WTC11 (cell line): ENCODE measurements around the gene USP2. TPM values are rescaled to one million over a fixed set of nuclear protein-coding genes. Genes with fewer than 3 reads are reported as not detected.

Experiments
- ATAC-seq: fragments of 200-7000 bp; cut with Tn5 transposase; 2 replicates; pipeline ENCODE4 v1.10.0; 2021; ENCODE audit warnings: mild to moderate bottlenecking, moderate library complexity
- CTCF ChIA-PET: fragments of 300-600 bp; sonication (Branson Sonifier 250); formaldehyde crosslinking; loops from one replicate; lab custom pipeline; 2021; ENCODE audit warnings: antibody characterized with exemption; lab: Charles Lee
- POLR2A ChIA-PET: fragments of 350-600 bp; sonication (Branson Sonifier 250); formaldehyde crosslinking; loops from one replicate; lab custom pipeline; 2021; ENCODE audit warnings: antibody characterized with exemption; lab: Charles Lee
- DNase-seq: peaks from one replicate; pipeline ENCODE4 v3.0.0; 2021; ENCODE audit warnings: low spot score
- H3K27ac Mint-ChIP-seq: 2 replicates; pipeline ENCODE4 v1.8.0; 2021; ENCODE audit warnings: mixed read lengths
- H3K27me3 Mint-ChIP-seq: 2 replicates; pipeline ENCODE4 v1.8.0; 2021; ENCODE audit warnings: low read depth, mild to moderate bottlenecking, moderate library complexity, mixed read lengths
- H3K36me3 Mint-ChIP-seq: 2 replicates; pipeline ENCODE4 v1.8.0; 2021; ENCODE audit warnings: mixed read lengths
- H3K4me1 Mint-ChIP-seq: 2 replicates; pipeline ENCODE4 v1.8.0; 2022; ENCODE audit warnings: mixed read lengths
- H3K4me3 Mint-ChIP-seq: 2 replicates; pipeline ENCODE4 v1.8.0; 2021; ENCODE audit warnings: mild to moderate bottlenecking, moderate library complexity, mixed read lengths
- H3K9me3 Mint-ChIP-seq: 2 replicates; pipeline ENCODE4 v1.8.0; 2021; ENCODE audit warnings: mixed read lengths
- ATF1 ChIP-seq: sonication (generic); formaldehyde crosslinking; IDR thresholded peaks from 2 replicates; pipeline ENCODE4 v1.8.1; 2023; ENCODE audit warnings: mild to moderate bottlenecking, moderate library complexity, missing genetic modification reagents
- ELF4 ChIP-seq: sonication (generic); formaldehyde crosslinking; IDR thresholded peaks from 2 replicates; pipeline ENCODE4 v1.8.1; 2022; ENCODE audit warnings: low read depth, mild to moderate bottlenecking, moderate library complexity, missing genetic modification reagents
- ETV6 ChIP-seq: sonication (generic); formaldehyde crosslinking; IDR thresholded peaks from 2 replicates; pipeline ENCODE4 v1.8.1; 2022; ENCODE audit warnings: mild to moderate bottlenecking, missing genetic modification reagents
- NFE2L1 ChIP-seq: sonication (generic); formaldehyde crosslinking; IDR thresholded peaks from 2 replicates; pipeline ENCODE4 v1.8.1; 2023; ENCODE audit warnings: missing genetic modification reagents
- NR3C1 ChIP-seq: sonication (generic); formaldehyde crosslinking; conservative IDR thresholded peaks from 2 replicates; pipeline ENCODE4 v1.8.1; 2023; ENCODE audit warnings: low read depth, mild to moderate bottlenecking, missing genetic modification reagents
- RELA ChIP-seq: sonication (generic); formaldehyde crosslinking; IDR thresholded peaks from 2 replicates; pipeline ENCODE4 v1.8.1; 2022; ENCODE audit warnings: missing genetic modification reagents, mild to moderate bottlenecking, borderline replicate concordance
- ZNF138 ChIP-seq: sonication (generic); formaldehyde crosslinking; conservative IDR thresholded peaks from 2 replicates; pipeline ENCODE4 v1.8.1; 2022; ENCODE audit warnings: mild to moderate bottlenecking, moderate library complexity, missing genetic modification reagents
- ZNF317 ChIP-seq: sonication (generic); formaldehyde crosslinking; IDR thresholded peaks from 2 replicates; pipeline ENCODE4 v1.8.1; 2023; ENCODE audit warnings: low read depth, mild to moderate bottlenecking, moderate library complexity, missing genetic modification reagents, borderline replicate concordance
- total RNA-seq: library from RNA; stranded (reverse); gene quantifications from 3 replicates; pipeline ENCODE4 v1.2.3, GENCODE V29; 2021
- TF ChIP-seq, protein P1 (sequence below): sonication (generic); formaldehyde crosslinking; conservative IDR thresholded peaks from 2 replicates; pipeline ENCODE4 v1.8.1; 2023; ENCODE audit warnings: mild to moderate bottlenecking, low read depth, missing genetic modification reagents, moderate library complexity
- TF ChIP-seq, protein P2 (sequence below): fragments of 200-600 bp; IDR thresholded peaks from 2 replicates; pipeline ENCODE4 v1.8.0; 2022; ENCODE audit warnings: antibody characterized with exemption
- TF ChIP-seq, protein P3 (sequence below): sonication (generic); formaldehyde crosslinking; IDR thresholded peaks from 2 replicates; pipeline ENCODE4 v1.8.1; 2022; ENCODE audit warnings: missing genetic modification reagents, borderline replicate concordance
- TF ChIP-seq, protein P4 (sequence below): fragments of 250-450 bp; sonication (Bioruptor Pico); IDR thresholded peaks from 2 replicates; pipeline ENCODE4 v1.8.0; 2021; ENCODE audit warnings: mild to moderate bottlenecking
- TF ChIP-seq, protein P5 (sequence below): sonication (generic); formaldehyde crosslinking; IDR thresholded peaks from 2 replicates; pipeline ENCODE4 v1.8.0; 2023; ENCODE audit warnings: mild to moderate bottlenecking, missing genetic modification reagents
- TF ChIP-seq, protein P6 (sequence below): fragments of 250-450 bp; sonication (Bioruptor Pico); IDR thresholded peaks from 2 replicates; pipeline ENCODE4 v1.9.0; 2021; ENCODE audit warnings: mild to moderate bottlenecking, borderline replicate concordance
- TF ChIP-seq, protein P7 (sequence below): sonication (generic); formaldehyde crosslinking; IDR thresholded peaks from 2 replicates; pipeline ENCODE4 v1.8.1; 2022; ENCODE audit warnings: low read depth, missing genetic modification reagents, borderline replicate concordance
- TF ChIP-seq, protein P8 (sequence below): sonication (generic); formaldehyde crosslinking; IDR thresholded peaks from 2 replicates; pipeline ENCODE4 v1.8.1; 2022; ENCODE audit warnings: mild to moderate bottlenecking, missing genetic modification reagents, moderate library complexity, borderline replicate concordance

USP2 gene
- total RNA-seq, 1 experiment from 2014 or later = 8.0 TPM

DNA sequence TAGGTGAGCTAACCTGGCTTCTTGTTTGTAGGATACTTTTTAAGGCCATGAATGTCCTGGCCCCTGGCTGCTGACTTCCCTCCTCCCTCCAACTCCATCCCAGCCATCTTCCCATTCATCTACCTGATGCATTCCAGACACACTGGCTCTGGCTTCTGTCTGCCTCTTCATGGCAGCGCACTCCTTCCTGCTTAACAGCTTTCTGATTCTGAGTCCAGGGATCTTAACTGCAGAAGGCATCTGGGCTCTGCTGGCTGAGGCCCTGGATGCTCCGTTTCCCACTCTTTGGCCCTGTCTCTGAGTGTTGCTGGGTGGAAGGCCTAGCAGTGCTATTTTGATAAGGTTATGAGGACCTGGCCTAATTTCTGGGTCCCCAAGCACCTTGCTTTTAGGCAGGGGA, 43.3 kb upstream of the USP2 start (continued):
- TF ChIP-seq, protein P1, sequence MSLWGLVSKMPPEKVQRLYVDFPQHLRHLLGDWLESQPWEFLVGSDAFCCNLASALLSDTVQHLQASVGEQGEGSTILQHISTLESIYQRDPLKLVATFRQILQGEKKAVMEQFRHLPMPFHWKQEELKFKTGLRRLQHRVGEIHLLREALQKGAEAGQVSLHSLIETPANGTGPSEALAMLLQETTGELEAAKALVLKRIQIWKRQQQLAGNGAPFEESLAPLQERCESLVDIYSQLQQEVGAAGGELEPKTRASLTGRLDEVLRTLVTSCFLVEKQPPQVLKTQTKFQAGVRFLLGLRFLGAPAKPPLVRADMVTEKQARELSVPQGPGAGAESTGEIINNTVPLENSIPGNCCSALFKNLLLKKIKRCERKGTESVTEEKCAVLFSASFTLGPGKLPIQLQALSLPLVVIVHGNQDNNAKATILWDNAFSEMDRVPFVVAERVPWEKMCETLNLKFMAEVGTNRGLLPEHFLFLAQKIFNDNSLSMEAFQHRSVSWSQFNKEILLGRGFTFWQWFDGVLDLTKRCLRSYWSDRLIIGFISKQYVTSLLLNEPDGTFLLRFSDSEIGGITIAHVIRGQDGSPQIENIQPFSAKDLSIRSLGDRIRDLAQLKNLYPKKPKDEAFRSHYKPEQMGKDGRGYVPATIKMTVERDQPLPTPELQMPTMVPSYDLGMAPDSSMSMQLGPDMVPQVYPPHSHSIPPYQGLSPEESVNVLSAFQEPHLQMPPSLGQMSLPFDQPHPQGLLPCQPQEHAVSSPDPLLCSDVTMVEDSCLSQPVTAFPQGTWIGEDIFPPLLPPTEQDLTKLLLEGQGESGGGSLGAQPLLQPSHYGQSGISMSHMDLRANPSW (CRISPR knock-in tag) = no peak
- TF ChIP-seq ELF4 (CRISPR knock-in tag) = no peak
- no peak for TF ChIP-seq ATF1 (CRISPR knock-in tag)
- no peak for TF ChIP-seq RELA (CRISPR knock-in tag)
- no peak for TF ChIP-seq ZNF317 (CRISPR knock-in tag)
- TF ChIP-seq ZNF138 (CRISPR knock-in tag) = no peak
- no peak for TF ChIP-seq ETV6

DNA sequence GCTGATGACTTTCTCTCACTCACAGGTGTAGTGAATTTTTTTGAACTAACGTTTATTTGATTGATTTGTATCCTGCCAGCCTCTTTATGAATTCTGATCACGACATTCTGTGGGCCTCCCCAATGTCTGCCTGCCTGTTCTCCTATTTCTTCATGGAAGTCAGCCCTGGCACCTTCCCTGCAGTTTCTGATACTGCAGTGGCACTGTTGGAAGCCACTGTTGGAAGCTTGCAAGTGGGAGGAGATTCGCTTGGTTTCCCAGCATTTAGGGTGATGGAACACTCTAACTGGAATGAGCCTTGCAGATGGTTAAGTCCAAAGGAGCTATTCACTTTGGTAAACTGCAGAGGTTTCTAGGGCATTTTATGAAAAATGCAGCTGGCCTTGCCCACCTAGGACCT, 42.8 kb upstream of the USP2 start:
- H3K4me1 Mint-ChIP-seq = peaks cover 64% of the 10 kb centered on the region
- no peak for ATAC-seq
- peak overlapping the region; percentile 21; the same call in 1 of the 2 replicates for H3K27ac Mint-ChIP-seq
- ChIA-PET CTCF (interaction anchor here (0.9 to 3.6 kb wide), 5 partner anchors 9 to 86 kb away, joined by 5 to 13 read pairs (median 9); partner anchors contain the start of gene USP2), POLR2A (no interaction called here)
- peaks cover 26% of the 10 kb centered on the region for H3K36me3 Mint-ChIP-seq
- DNase-seq = no peak
- no peaks in the 10 kb centered on the region for H3K9me3 Mint-ChIP-seq
- H3K27me3 Mint-ChIP-seq = no peaks in the 10 kb centered on the region
- H3K4me3 Mint-ChIP-seq = peak overlapping the region; percentile 96
- TF ChIP-seq, protein P2, sequence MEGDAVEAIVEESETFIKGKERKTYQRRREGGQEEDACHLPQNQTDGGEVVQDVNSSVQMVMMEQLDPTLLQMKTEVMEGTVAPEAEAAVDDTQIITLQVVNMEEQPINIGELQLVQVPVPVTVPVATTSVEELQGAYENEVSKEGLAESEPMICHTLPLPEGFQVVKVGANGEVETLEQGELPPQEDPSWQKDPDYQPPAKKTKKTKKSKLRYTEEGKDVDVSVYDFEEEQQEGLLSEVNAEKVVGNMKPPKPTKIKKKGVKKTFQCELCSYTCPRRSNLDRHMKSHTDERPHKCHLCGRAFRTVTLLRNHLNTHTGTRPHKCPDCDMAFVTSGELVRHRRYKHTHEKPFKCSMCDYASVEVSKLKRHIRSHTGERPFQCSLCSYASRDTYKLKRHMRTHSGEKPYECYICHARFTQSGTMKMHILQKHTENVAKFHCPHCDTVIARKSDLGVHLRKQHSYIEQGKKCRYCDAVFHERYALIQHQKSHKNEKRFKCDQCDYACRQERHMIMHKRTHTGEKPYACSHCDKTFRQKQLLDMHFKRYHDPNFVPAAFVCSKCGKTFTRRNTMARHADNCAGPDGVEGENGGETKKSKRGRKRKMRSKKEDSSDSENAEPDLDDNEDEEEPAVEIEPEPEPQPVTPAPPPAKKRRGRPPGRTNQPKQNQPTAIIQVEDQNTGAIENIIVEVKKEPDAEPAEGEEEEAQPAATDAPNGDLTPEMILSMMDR = no peak
- TF ChIP-seq, protein P3, sequence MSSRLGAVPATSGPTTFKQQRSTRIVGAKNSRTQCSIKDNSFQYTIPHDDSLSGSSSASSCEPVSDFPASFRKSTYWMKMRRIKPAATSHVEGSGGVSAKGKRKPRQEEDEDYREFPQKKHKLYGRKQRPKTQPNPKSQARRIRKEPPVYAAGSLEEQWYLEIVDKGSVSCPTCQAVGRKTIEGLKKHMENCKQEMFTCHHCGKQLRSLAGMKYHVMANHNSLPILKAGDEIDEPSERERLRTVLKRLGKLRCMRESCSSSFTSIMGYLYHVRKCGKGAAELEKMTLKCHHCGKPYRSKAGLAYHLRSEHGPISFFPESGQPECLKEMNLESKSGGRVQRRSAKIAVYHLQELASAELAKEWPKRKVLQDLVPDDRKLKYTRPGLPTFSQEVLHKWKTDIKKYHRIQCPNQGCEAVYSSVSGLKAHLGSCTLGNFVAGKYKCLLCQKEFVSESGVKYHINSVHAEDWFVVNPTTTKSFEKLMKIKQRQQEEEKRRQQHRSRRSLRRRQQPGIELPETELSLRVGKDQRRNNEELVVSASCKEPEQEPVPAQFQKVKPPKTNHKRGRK (CRISPR knock-in tag) = no peak
- TF ChIP-seq, protein P4, sequence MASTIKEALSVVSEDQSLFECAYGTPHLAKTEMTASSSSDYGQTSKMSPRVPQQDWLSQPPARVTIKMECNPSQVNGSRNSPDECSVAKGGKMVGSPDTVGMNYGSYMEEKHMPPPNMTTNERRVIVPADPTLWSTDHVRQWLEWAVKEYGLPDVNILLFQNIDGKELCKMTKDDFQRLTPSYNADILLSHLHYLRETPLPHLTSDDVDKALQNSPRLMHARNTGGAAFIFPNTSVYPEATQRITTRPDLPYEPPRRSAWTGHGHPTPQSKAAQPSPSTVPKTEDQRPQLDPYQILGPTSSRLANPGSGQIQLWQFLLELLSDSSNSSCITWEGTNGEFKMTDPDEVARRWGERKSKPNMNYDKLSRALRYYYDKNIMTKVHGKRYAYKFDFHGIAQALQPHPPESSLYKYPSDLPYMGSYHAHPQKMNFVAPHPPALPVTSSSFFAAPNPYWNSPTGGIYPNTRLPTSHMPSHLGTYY (CRISPR knock-in tag) = no peak
- TF ChIP-seq ZNF138 (CRISPR knock-in tag) = no peak
- TF ChIP-seq, protein P5, sequence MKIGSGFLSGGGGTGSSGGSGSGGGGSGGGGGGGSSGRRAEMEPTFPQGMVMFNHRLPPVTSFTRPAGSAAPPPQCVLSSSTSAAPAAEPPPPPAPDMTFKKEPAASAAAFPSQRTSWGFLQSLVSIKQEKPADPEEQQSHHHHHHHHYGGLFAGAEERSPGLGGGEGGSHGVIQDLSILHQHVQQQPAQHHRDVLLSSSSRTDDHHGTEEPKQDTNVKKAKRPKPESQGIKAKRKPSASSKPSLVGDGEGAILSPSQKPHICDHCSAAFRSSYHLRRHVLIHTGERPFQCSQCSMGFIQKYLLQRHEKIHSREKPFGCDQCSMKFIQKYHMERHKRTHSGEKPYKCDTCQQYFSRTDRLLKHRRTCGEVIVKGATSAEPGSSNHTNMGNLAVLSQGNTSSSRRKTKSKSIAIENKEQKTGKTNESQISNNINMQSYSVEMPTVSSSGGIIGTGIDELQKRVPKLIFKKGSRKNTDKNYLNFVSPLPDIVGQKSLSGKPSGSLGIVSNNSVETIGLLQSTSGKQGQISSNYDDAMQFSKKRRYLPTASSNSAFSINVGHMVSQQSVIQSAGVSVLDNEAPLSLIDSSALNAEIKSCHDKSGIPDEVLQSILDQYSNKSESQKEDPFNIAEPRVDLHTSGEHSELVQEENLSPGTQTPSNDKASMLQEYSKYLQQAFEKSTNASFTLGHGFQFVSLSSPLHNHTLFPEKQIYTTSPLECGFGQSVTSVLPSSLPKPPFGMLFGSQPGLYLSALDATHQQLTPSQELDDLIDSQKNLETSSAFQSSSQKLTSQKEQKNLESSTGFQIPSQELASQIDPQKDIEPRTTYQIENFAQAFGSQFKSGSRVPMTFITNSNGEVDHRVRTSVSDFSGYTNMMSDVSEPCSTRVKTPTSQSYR = no peak
- TF ChIP-seq, protein P6, sequence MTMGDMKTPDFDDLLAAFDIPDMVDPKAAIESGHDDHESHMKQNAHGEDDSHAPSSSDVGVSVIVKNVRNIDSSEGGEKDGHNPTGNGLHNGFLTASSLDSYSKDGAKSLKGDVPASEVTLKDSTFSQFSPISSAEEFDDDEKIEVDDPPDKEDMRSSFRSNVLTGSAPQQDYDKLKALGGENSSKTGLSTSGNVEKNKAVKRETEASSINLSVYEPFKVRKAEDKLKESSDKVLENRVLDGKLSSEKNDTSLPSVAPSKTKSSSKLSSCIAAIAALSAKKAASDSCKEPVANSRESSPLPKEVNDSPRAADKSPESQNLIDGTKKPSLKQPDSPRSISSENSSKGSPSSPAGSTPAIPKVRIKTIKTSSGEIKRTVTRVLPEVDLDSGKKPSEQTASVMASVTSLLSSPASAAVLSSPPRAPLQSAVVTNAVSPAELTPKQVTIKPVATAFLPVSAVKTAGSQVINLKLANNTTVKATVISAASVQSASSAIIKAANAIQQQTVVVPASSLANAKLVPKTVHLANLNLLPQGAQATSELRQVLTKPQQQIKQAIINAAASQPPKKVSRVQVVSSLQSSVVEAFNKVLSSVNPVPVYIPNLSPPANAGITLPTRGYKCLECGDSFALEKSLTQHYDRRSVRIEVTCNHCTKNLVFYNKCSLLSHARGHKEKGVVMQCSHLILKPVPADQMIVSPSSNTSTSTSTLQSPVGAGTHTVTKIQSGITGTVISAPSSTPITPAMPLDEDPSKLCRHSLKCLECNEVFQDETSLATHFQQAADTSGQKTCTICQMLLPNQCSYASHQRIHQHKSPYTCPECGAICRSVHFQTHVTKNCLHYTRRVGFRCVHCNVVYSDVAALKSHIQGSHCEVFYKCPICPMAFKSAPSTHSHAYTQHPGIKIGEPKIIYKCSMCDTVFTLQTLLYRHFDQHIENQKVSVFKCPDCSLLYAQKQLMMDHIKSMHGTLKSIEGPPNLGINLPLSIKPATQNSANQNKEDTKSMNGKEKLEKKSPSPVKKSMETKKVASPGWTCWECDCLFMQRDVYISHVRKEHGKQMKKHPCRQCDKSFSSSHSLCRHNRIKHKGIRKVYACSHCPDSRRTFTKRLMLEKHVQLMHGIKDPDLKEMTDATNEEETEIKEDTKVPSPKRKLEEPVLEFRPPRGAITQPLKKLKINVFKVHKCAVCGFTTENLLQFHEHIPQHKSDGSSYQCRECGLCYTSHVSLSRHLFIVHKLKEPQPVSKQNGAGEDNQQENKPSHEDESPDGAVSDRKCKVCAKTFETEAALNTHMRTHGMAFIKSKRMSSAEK = no peak
- TF ChIP-seq, protein P7, sequence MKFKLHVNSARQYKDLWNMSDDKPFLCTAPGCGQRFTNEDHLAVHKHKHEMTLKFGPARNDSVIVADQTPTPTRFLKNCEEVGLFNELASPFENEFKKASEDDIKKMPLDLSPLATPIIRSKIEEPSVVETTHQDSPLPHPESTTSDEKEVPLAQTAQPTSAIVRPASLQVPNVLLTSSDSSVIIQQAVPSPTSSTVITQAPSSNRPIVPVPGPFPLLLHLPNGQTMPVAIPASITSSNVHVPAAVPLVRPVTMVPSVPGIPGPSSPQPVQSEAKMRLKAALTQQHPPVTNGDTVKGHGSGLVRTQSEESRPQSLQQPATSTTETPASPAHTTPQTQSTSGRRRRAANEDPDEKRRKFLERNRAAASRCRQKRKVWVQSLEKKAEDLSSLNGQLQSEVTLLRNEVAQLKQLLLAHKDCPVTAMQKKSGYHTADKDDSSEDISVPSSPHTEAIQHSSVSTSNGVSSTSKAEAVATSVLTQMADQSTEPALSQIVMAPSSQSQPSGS = no peak
- TF ChIP-seq, protein P8, sequence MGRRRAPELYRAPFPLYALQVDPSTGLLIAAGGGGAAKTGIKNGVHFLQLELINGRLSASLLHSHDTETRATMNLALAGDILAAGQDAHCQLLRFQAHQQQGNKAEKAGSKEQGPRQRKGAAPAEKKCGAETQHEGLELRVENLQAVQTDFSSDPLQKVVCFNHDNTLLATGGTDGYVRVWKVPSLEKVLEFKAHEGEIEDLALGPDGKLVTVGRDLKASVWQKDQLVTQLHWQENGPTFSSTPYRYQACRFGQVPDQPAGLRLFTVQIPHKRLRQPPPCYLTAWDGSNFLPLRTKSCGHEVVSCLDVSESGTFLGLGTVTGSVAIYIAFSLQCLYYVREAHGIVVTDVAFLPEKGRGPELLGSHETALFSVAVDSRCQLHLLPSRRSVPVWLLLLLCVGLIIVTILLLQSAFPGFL (CRISPR knock-in tag) = no peak
- no peak for TF ChIP-seq NR3C1 (CRISPR knock-in tag)
- no peak for TF ChIP-seq NFE2L1 (CRISPR knock-in tag)
